ENCODE data around the gene PLSCR2. TPM values are rescaled to one million over a fixed set of nuclear protein-coding genes. Genes with fewer than 3 reads are reported as not detected.

PLSCR2 gene
- total and polyA plus RNA-seq, 7 donors, result not detected

DNA sequence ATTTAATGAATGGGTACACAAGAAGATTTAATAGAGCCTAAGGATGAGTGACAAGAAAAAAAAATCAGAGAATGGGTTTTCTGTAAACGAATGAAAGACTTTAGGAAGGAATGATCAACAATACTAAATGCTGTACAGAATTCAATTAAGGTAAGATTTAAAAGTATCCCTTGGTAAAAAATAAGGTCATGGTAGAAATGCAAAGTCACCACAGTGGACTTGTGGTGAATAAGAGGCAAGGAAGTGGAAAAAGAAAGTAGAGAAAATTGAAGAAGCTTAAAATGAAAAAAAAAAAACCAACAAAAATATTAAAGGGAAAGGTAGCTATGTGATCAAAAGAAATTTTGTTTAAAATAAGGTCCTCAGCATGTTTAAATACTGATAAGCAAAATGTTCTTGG is 82.4 kb downstream of the PLSCR2 start:
- H3K36me3 ChIP-seq (ENCODE audit: insufficient read depth in 1 of 2, low read depth in 1 of 2), result no peaks in the 10 kb centered on the region
- TF ChIP-seq, protein P1, sequence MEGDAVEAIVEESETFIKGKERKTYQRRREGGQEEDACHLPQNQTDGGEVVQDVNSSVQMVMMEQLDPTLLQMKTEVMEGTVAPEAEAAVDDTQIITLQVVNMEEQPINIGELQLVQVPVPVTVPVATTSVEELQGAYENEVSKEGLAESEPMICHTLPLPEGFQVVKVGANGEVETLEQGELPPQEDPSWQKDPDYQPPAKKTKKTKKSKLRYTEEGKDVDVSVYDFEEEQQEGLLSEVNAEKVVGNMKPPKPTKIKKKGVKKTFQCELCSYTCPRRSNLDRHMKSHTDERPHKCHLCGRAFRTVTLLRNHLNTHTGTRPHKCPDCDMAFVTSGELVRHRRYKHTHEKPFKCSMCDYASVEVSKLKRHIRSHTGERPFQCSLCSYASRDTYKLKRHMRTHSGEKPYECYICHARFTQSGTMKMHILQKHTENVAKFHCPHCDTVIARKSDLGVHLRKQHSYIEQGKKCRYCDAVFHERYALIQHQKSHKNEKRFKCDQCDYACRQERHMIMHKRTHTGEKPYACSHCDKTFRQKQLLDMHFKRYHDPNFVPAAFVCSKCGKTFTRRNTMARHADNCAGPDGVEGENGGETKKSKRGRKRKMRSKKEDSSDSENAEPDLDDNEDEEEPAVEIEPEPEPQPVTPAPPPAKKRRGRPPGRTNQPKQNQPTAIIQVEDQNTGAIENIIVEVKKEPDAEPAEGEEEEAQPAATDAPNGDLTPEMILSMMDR (IDR thresholded peaks at IDR 0.05), result no peak
- H3K4me1 ChIP-seq, result no peaks in the 10 kb centered on the region
- WGBS, 3 donors, result 74 to 82% (median 78%) methylated on average over 1 of the region's 1 CpG
- DNase-seq, result no peak
- intact Hi-C loops (cut with DNase I), result no loop called here
- no peak overlapping the region for H3K4me3 ChIP-seq
- ATAC-seq, result no peak
- H3K27ac ChIP-seq, result no peak overlapping the region
- no peaks in the 10 kb centered on the region for H3K27me3 ChIP-seq (ENCODE audit: insufficient read depth in 3 of 3, low read length in 2 of 3)
- no peaks in the 10 kb centered on the region for H3K9me3 ChIP-seq

DNA sequence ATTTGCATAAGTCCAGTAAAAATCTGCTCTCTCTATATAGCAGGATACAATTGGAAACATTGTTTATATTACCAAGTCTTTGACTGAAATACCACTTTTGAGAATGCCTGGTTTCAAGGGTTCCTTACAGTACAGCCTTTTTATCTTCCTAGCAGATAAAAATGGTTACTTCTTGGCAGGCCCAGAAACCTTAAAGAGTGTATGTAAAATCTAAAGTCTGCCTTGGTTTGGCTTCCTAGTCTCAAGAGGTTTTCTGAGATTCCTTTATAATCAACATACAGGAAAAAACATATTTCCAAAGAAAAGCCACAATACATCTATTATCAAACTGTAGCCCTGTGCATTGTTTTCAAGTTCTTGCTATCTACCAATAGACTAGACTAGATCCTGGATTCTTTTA is 84.6 kb downstream of the PLSCR2 start:
- ATAC-seq, result no peak
- intact Hi-C loops (cut with DNase I), result no loop called here

More for the DNA sequence above, 84.6 kb downstream of the PLSCR2 start:
- Histone ChIP-seq H3K27ac (no peak overlapping the region), H3K9me3 (no peaks in the 10 kb centered on the region), H3K4me1 (no peaks in the 10 kb centered on the region), H3K4me3 (no peak overlapping the region), H3K27me3 (ENCODE audit: insufficient read depth in 3 of 3, low read length in 2 of 3) (no peaks in the 10 kb centered on the region), H3K36me3 (ENCODE audit: insufficient read depth in 1 of 2, low read depth in 1 of 2) (no peaks in the 10 kb centered on the region)
- TF ChIP-seq, protein P1 (IDR thresholded peaks at IDR 0.05), result no peak
- DNase-seq, result no peak

Other genes with a start within 250 kb of the PLSCR2 start
- gene PLSCR4, start 218.5 kb downstream of the PLSCR2 start, total RNA-seq, result 10 to 100 TPM in 1 of 4 donors, 1 to 10 TPM in 3; 3.6 to 13.5 (median 4.1) TPM
- gene PLSCR4, start 218.5 kb downstream of the PLSCR2 start, polyA plus RNA-seq, result 1 to 10 TPM; 2.0 to 3.5 (median 3.4) TPM
- gene PLSCR1, start 75.0 kb upstream of the PLSCR2 start, total RNA-seq, result 10 to 100 TPM; 11.1 to 31.0 (median 21.0) TPM
- 10 to 100 TPM in 1 of 3 donors, 1 to 10 TPM in 2; 7.1 to 13.1 (median 8.0) TPM for gene PLSCR1, start 75.0 kb upstream of the PLSCR2 start, polyA plus RNA-seq
- gene PLSCR5, start 135.8 kb upstream of the PLSCR2 start, total RNA-seq, result not detected
- not detected for gene PLSCR5, start 135.8 kb upstream of the PLSCR2 start, polyA plus RNA-seq

All from psoas muscle (tissue), 8 donors.